Measurements from ENCODE around the gene SLC47A2.
A peak's percentile ranks its signal among the peaks of the same experiment; 100 is the strongest.

The SLC47A2 gene

GRCh38 chr17:19652595-19652994 lies 63.8 kb downstream of the SLC47A2 start:
- no peak overlapping the region for H3K4me3 ChIP-seq (ENCODE audit: insufficient read depth, low read depth, low read length, poor library complexity, severe bottlenecking)
- no peaks in the 10 kb centered on the region for H3K9me3 ChIP-seq (ENCODE audit: control insufficient read depth, low read length)
- no peak overlapping the region for H3K27ac ChIP-seq (ENCODE audit: insufficient read depth, low read length, poor library complexity, severe bottlenecking)
- H3K27me3 ChIP-seq (replicated peaks; ENCODE audit: control insufficient read depth, insufficient read depth, low read length, poor library complexity, severe bottlenecking) = no peaks in the 10 kb centered on the region
- H3K4me1 ChIP-seq (ENCODE audit: control insufficient read depth, insufficient read depth, low read length, poor library complexity, severe bottlenecking) = peaks cover 10% of the 10 kb centered on the region
- DNase-seq = no peak
- H3K36me3 ChIP-seq (ENCODE audit: control insufficient read depth, insufficient read depth, low read length) = peaks cover 4% of the 10 kb centered on the region

- Histone ChIP-seq H3K4me3 (ENCODE audit: insufficient read depth, low read depth, low read length, poor library complexity, severe bottlenecking) (no peak overlapping the region), H3K4me1 (ENCODE audit: control insufficient read depth, insufficient read depth, low read length, poor library complexity, severe bottlenecking) (peaks cover 13% of the 10 kb centered on the region), H3K27me3 (replicated peaks; ENCODE audit: control insufficient read depth, insufficient read depth, low read length, poor library complexity, severe bottlenecking) (no peaks in the 10 kb centered on the region), H3K36me3 (ENCODE audit: control insufficient read depth, insufficient read depth, low read length) (no peaks in the 10 kb centered on the region), H3K9me3 (ENCODE audit: control insufficient read depth, low read length) (no peaks in the 10 kb centered on the region), H3K27ac (ENCODE audit: insufficient read depth, low read length, poor library complexity, severe bottlenecking) (no peak overlapping the region)
- DNase-seq = no peak
Measured at GRCh38 chr17:19651451-19652238, 64.7 kb downstream of the SLC47A2 start.

- Histone ChIP-seq H3K36me3 (ENCODE audit: control insufficient read depth, insufficient read depth, low read length) (no peaks in the 10 kb centered on the region), H3K4me1 (ENCODE audit: control insufficient read depth, insufficient read depth, low read length, poor library complexity, severe bottlenecking) (peaks cover 13% of the 10 kb centered on the region), H3K27ac (ENCODE audit: insufficient read depth, low read length, poor library complexity, severe bottlenecking) (no peak overlapping the region), H3K9me3 (ENCODE audit: control insufficient read depth, low read length) (no peaks in the 10 kb centered on the region), H3K27me3 (replicated peaks; ENCODE audit: control insufficient read depth, insufficient read depth, low read length, poor library complexity, severe bottlenecking) (no peaks in the 10 kb centered on the region), H3K4me3 (ENCODE audit: insufficient read depth, low read depth, low read length, poor library complexity, severe bottlenecking) (no peak overlapping the region)
- DNase-seq = no peak
Measured at GRCh38 chr17:19650826-19651225, 65.6 kb downstream of the SLC47A2 start.

GRCh38 chr17:19649274-19649541 lies 67.2 kb downstream of the SLC47A2 start:
- Histone ChIP-seq H3K27me3 (replicated peaks; ENCODE audit: control insufficient read depth, insufficient read depth, low read length, poor library complexity, severe bottlenecking) (no peaks in the 10 kb centered on the region), H3K27ac (ENCODE audit: insufficient read depth, low read length, poor library complexity, severe bottlenecking) (no peak overlapping the region), H3K36me3 (ENCODE audit: control insufficient read depth, insufficient read depth, low read length) (no peaks in the 10 kb centered on the region), H3K4me3 (ENCODE audit: insufficient read depth, low read depth, low read length, poor library complexity, severe bottlenecking) (peak overlapping the region; percentile 96), H3K4me1 (ENCODE audit: control insufficient read depth, insufficient read depth, low read length, poor library complexity, severe bottlenecking) (peaks cover 13% of the 10 kb centered on the region), H3K9me3 (ENCODE audit: control insufficient read depth, low read length) (no peaks in the 10 kb centered on the region)
- no peak for DNase-seq

- peaks cover 13% of the 10 kb centered on the region for H3K4me1 ChIP-seq (ENCODE audit: control insufficient read depth, insufficient read depth, low read length, poor library complexity, severe bottlenecking)
- no peaks in the 10 kb centered on the region for H3K9me3 ChIP-seq (ENCODE audit: control insufficient read depth, low read length)
- peak within 1 kb of the TSS; percentile 96 for H3K4me3 ChIP-seq (ENCODE audit: insufficient read depth, low read depth, low read length, poor library complexity, severe bottlenecking)
- H3K27ac ChIP-seq (ENCODE audit: insufficient read depth, low read length, poor library complexity, severe bottlenecking) = peak within 1 kb of the TSS; percentile 55
- peak; percentile 82 to 90 (median 90) for DNase-seq
- no peaks in the 10 kb centered on the region for H3K27me3 ChIP-seq (replicated peaks; ENCODE audit: control insufficient read depth, insufficient read depth, low read length, poor library complexity, severe bottlenecking)
- no peaks in the 10 kb centered on the region for H3K36me3 ChIP-seq (ENCODE audit: control insufficient read depth, insufficient read depth, low read length)
Measured at GRCh38 chr17:19648475-19649273, 67.7 kb downstream of the SLC47A2 start, which contains the start of gene ALDH3A2. Gene ALDH3A2, plus strand, starts transcription at chr17:19648751. Its CDS starts 221 bp downstream, at chr17:19648972.

GRCh38 chr17:19647697-19648474 lies 68.5 kb downstream of the SLC47A2 start:
- Histone ChIP-seq H3K9me3 (ENCODE audit: control insufficient read depth, low read length) (no peaks in the 10 kb centered on the region), H3K4me3 (ENCODE audit: insufficient read depth, low read depth, low read length, poor library complexity, severe bottlenecking) (peak overlapping the region; percentile 96), H3K36me3 (ENCODE audit: control insufficient read depth, insufficient read depth, low read length) (no peaks in the 10 kb centered on the region), H3K4me1 (ENCODE audit: control insufficient read depth, insufficient read depth, low read length, poor library complexity, severe bottlenecking) (peaks cover 13% of the 10 kb centered on the region), H3K27me3 (replicated peaks; ENCODE audit: control insufficient read depth, insufficient read depth, low read length, poor library complexity, severe bottlenecking) (no peaks in the 10 kb centered on the region), H3K27ac (ENCODE audit: insufficient read depth, low read length, poor library complexity, severe bottlenecking) (peak overlapping the region; percentile 55)
- peak in 2 of 3 donors; percentile 6 to 16 for DNase-seq

GRCh38 chr17:19646788-19647696 lies 69.3 kb downstream of the SLC47A2 start:
- Histone ChIP-seq H3K9me3 (ENCODE audit: control insufficient read depth, low read length) (no peaks in the 10 kb centered on the region), H3K4me3 (ENCODE audit: insufficient read depth, low read depth, low read length, poor library complexity, severe bottlenecking) (peak overlapping the region; percentile 96), H3K4me1 (ENCODE audit: control insufficient read depth, insufficient read depth, low read length, poor library complexity, severe bottlenecking) (peaks cover 13% of the 10 kb centered on the region), H3K36me3 (ENCODE audit: control insufficient read depth, insufficient read depth, low read length) (no peaks in the 10 kb centered on the region), H3K27me3 (replicated peaks; ENCODE audit: control insufficient read depth, insufficient read depth, low read length, poor library complexity, severe bottlenecking) (no peaks in the 10 kb centered on the region), H3K27ac (ENCODE audit: insufficient read depth, low read length, poor library complexity, severe bottlenecking) (no peak overlapping the region)
- DNase-seq = no peak

- Histone ChIP-seq H3K9me3 (ENCODE audit: control insufficient read depth, low read length) (no peaks in the 10 kb centered on the region), H3K4me1 (ENCODE audit: control insufficient read depth, insufficient read depth, low read length, poor library complexity, severe bottlenecking) (peaks cover 13% of the 10 kb centered on the region), H3K27me3 (replicated peaks; ENCODE audit: control insufficient read depth, insufficient read depth, low read length, poor library complexity, severe bottlenecking) (no peaks in the 10 kb centered on the region), H3K36me3 (ENCODE audit: control insufficient read depth, insufficient read depth, low read length) (no peaks in the 10 kb centered on the region), H3K27ac (ENCODE audit: insufficient read depth, low read length, poor library complexity, severe bottlenecking) (no peak overlapping the region), H3K4me3 (ENCODE audit: insufficient read depth, low read depth, low read length, poor library complexity, severe bottlenecking) (no peak overlapping the region)
- DNase-seq = peak; percentile 10 to 24 (median 12)
Measured at GRCh38 chr17:19645734-19646201, 70.6 kb downstream of the SLC47A2 start.

- Histone ChIP-seq H3K27ac (ENCODE audit: insufficient read depth, low read length, poor library complexity, severe bottlenecking) (no peak overlapping the region), H3K4me1 (ENCODE audit: control insufficient read depth, insufficient read depth, low read length, poor library complexity, severe bottlenecking) (peaks cover 11% of the 10 kb centered on the region), H3K9me3 (ENCODE audit: control insufficient read depth, low read length) (no peaks in the 10 kb centered on the region), H3K4me3 (ENCODE audit: insufficient read depth, low read depth, low read length, poor library complexity, severe bottlenecking) (no peak overlapping the region), H3K36me3 (ENCODE audit: control insufficient read depth, insufficient read depth, low read length) (no peaks in the 10 kb centered on the region), H3K27me3 (replicated peaks; ENCODE audit: control insufficient read depth, insufficient read depth, low read length, poor library complexity, severe bottlenecking) (no peaks in the 10 kb centered on the region)
- no peak for DNase-seq
Measured at GRCh38 chr17:19644493-19645210, 71.7 kb downstream of the SLC47A2 start.
